MM.1S (cell line): ENCODE results near the gene SPECC1.

ENCODE experiments used
- EZH2 ChIP-seq: fragments of 300-600 bp; sonication (generic); optimal IDR thresholded peaks from 2 replicates; pipeline ENCODE3; 2017; ENCODE audit warnings: low read depth, mild to moderate bottlenecking, antibody characterized with exemption, low read length, mixed read lengths
- EZH2phosphoT487 ChIP-seq: fragments of 300-600 bp; sonication (generic); IDR thresholded peaks from 2 replicates; pipeline ENCODE4 v1.6.1; 2018; ENCODE audit warnings: antibody characterized with exemption, low read length
- TF ChIP-seq, protein P1 (sequence below): fragments of 300-600 bp; sonication (generic); IDR thresholded peaks from 2 replicates; pipeline ENCODE4 v1.5.1; 2016; ENCODE audit warnings: antibody characterized with exemption, low read length, mixed read lengths

DNA sequence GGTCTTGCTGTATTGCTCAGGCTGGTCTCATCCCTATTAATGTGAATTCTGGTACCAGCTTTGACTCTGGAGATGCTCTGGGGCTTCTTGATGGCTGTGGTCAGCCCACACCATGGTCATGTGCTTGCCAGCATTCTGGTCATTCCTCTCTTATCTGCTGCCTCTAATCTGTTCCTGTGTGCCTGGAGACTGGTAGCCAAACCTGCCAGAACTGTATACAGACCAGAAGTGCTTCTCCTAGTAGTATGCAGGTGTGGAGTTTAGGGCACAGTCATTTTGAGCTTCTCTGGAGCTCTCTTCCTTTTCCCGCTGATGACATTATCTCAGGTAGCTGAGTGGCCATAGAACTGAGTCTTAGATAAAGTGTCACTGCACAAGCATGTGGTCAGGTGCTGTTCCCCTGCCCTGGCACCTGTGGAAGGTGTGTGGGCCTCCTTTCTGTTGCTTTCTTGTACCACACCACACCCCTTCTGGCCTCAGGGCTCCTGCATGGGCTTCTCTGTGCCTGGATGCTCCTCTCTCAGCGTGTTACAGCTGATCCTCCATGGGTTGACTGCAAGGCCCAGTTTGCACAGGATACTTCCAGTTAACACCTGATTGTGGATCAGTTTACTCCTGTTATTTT lies 162.7 kb downstream of the SPECC1 start:
- no peak for TF ChIP-seq EZH2phosphoT487
- TF ChIP-seq, protein P1, sequence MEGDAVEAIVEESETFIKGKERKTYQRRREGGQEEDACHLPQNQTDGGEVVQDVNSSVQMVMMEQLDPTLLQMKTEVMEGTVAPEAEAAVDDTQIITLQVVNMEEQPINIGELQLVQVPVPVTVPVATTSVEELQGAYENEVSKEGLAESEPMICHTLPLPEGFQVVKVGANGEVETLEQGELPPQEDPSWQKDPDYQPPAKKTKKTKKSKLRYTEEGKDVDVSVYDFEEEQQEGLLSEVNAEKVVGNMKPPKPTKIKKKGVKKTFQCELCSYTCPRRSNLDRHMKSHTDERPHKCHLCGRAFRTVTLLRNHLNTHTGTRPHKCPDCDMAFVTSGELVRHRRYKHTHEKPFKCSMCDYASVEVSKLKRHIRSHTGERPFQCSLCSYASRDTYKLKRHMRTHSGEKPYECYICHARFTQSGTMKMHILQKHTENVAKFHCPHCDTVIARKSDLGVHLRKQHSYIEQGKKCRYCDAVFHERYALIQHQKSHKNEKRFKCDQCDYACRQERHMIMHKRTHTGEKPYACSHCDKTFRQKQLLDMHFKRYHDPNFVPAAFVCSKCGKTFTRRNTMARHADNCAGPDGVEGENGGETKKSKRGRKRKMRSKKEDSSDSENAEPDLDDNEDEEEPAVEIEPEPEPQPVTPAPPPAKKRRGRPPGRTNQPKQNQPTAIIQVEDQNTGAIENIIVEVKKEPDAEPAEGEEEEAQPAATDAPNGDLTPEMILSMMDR = no peak
- no peak for TF ChIP-seq EZH2
